GM19468 (cell line): ENCODE data around the gene THYN1.

ENCODE experiments used
- ATAC-seq: cut with Tn5 transposase; IDR thresholded peaks from one replicate; pipeline ENCODE4 v1.9.1; 2021; ENCODE audit warnings: mild to moderate bottlenecking, moderate library complexity, moderate number of reproducible peaks; ENCODE audit not compliant: unreplicated experiment; ENCODE audit errors: extremely low read depth

Gene THYN1

GRCh38 chr11:134226806-134227325, 26.3 kb downstream of the THYN1 start:
- no peak for ATAC-seq

DNA sequence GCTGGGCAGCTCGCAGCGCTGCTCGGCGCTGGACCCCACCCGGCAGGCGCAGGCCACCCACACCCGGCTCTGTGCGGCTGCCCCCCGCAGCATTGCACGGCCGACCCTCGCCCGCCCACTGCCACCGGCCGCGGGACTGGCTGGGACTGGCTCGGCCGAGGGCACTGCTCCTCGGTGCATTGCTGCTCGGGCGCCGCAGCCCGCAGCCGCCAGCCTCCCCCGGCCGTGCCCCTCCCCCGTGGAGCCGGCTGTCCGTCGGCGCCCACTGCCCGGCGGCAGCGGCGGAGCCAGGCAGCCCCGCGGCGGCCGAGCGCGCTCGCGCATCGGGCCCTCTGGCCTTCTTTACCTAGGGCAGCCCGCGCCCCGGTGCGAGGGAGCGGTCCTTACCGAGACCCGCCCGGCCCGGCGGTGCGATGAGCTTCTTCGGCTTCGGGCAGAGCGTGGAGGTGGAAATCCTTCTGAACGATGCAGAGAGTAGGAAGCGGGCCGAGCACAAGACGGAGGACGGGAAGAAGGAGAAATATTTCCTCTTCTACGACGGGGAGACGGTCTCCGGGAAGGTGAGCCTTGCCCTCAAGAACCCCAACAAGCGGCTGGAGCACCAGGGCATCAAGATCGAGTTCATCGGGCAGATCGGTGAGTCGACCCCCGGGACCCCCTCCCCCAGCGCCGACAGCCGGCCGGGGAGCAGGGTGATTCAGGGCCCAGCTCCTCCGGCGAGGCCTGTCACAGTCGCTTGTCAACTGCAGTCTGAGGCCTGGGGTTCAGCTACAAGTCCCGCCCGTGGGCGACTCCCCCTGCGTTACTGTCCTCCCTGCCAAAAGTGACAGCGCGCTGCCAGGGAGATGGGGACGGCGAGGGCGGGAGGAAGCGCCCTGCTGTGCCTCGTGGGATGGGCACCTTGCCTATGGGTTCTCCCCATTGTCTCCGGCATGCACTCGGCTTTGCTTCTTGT, 28.2 kb downstream of the THYN1 start:
- peak; percentile 5 for ATAC-seq

GRCh38 chr11:134223836-134224709, 29.1 kb downstream of the THYN1 start, which contains the start of the genes NCAPD3 and VPS26B:
Gene NCAPD3, minus strand, starts transcription at chr11:134223967. Its CDS starts 41 bp downstream, at chr11:134223926.
Gene VPS26B, plus strand, starts transcription at chr11:134224671. Its CDS starts 452 bp downstream, at chr11:134225123.
- peak; percentile 73 for ATAC-seq

GRCh38 chr11:134223121-134223520, 30.0 kb downstream of the THYN1 start:
- ATAC-seq, result no peak

DNA sequence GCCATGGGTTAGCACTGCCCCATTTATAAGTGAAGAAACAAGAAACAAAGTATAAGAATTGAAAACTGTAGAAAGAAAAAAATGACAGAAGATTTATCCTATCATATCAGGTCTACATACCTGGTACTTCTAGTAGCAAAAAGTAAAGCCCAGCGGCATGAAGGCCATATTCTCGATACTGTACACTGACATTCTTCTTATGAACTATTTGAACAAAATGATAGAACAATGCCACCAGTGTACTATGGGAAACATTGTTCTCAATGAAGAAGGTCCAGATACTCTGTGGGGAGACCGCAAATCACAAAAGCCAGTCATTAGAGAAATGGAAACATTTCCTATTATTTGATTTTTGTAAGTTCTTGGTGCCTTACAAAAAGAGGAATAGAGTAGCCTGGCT, 36.3 kb downstream of the THYN1 start:
- ATAC-seq, result no peak

- no peak for ATAC-seq
Measured at GRCh38 chr11:134215836-134216235, 37.3 kb downstream of the THYN1 start.

DNA sequence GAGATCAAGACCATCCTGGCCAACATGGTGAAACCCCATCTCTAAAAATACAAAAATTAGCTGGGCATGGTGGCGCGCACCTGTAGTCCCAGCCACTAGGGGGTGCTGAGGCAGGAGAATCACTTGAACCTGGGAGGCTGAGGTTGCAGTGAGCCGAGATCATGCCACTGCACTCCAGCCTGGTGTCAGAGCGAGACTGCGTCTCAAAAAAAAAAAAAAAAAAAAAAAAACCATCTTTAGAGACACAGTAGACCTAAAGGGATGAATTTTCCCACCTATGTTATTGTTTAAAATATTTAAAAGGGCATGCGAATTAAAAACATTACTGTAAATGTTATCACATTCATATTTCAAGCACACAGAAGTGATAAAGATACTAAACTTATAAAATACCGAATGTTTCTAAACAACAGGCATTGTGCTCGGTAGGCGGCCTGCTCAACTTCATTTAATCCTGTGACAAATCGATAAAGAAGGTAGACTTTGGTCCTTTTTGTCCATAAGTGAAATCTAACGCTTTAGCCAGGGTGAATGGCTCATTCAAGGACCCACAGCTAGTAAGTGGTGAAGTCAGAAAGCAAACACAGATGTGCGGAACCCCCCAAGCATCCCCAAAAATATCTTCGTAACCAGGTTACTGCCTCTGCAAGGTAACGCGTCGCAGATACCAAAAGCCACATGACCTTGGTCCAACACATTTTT, 45.5 kb downstream of the THYN1 start:
- no peak for ATAC-seq

DNA sequence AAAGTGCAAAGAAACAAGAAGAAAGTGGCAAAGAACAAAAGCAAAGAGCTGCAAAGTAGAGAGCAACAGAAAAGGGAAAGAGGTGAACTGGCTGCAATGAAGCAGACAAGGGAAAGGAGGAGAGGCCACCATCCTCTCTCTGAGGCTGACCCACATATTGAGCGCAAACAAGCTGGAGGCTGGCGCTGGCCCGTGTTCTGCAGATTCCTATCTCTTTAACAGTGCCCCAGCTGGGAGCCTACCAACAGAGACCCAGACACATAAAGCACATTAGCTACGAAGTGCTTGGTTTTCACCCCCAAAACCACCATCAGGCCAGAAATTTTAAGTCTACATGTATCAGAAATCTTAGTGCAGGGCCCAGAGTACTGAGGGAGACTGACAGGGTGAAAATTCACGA, 47.0 kb downstream of the THYN1 start:
- no peak for ATAC-seq

GRCh38 chr11:134205729-134206128, 47.4 kb downstream of the THYN1 start:
- no peak for ATAC-seq

DNA sequence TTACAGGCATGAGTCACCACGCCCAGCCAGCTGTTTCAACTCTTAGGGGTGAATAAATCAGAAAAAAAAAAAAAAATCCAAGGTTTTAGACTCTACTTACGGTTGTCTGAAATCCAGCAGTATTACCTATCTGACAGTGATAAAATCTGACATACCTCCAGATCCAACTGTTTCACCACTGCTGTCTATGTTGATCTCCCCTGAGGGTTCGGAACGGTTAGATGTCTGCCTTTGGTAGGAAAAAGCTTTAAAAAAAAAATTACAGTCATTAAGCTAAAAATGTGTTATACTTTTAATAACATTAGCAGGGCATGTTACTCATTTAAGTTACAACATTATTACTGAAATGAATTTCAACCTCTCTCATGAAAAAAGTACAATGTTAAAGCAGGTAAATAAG, 50.5 kb downstream of the THYN1 start:
- ATAC-seq, result no peak

DNA sequence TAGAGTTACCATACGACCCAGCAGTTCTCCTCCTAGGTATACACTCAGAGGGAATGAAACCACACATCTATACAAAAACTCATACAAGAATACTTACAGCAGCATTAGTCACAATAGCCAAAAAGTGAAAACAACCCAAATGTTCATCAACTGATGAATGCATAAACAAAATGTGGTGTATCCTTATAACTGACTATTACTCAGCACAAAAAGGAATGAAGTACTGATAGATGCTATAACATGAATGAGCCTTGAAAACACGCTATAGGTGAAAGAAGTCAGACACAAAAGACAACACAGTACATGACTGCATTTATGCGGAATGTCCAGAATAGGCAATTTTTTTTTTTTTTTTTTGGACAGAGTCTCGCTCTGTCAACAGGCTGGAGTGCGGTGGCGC, 52.5 kb downstream of the THYN1 start:
- ATAC-seq, result no peak

DNA sequence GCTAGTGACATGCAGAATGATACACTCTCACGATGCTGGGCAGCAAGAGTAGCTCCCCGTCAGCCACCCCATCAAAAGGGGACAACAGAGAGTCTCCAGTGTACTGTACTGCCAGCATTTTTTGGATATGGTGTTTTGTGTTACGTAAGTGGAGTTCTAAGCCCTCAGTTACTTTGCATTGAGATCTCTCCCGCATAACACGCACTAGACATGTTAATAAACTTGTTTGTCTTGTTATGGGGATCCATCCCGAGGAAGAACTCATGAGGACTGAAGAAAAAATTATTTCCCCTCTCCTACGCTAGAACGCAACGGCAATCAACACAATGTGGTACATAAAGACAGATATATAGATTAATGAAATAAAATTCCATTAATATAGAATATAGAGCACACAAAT, 53.6 kb downstream of the THYN1 start:
- no peak for ATAC-seq
